Stimulated activated CD4-positive, alpha-beta T cell treated with anti-CD3 and anti-CD28 coated beads, TNF-alpha, amount 100 ng/mL, for 24 hours (primary cell): Measurements from ENCODE around the gene SCN2A.
A peak's percentile ranks its signal among the peaks of the same experiment; 100 is the strongest.
"Not testable (repeated sequence)": the region's sequence is repeated elsewhere in the genome, so short reads cannot be mapped to it uniquely, and the experiment has no call there.

Source experiments
- DNase-seq, 3 experiments: peaks; one replicate each; pipeline ENCODE4 v3.0.0-alpha.2; 2020; ENCODE audit warnings: low read depth in 3 of 3

SCN2A gene

DNA sequence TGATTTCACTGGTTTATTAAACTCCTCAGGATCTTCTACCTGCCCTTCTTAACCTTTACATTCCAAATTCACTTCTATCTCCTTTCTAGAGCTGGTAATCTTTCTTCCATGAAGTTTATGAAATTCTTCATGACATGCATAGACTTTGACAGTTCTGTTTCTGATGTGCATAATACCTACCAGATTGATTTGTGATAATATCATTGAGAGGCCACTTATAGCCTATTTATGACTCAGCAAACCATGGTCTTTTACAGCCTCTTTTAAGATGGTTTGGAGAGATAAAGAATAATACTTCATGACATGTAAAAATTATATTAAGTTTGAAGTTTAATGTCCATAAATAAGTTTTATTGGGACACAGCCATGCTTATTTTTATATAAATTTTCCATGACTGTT, 14.0 kb downstream of the SCN2A start:
- DNase-seq: no peak

DNA sequence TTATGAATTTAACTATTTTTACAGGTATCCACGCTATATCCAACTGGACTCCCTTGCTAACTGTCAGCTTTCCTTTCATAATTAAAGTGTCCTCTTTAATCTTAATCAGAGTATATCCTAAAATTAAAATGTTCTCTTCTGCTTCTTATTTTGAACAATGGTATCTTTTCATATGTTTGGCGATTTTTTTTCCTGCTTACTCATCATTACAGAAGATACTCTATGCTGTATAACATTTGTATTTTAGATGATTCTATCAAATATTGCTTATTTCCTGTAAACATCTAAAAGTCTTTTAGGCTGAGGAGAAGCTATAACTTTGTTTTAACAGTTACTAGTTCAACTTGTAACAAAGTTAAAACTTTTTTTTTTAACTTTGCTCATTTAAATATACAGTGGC, 17.4 kb downstream of the SCN2A start:
- no peak for DNase-seq

DNA sequence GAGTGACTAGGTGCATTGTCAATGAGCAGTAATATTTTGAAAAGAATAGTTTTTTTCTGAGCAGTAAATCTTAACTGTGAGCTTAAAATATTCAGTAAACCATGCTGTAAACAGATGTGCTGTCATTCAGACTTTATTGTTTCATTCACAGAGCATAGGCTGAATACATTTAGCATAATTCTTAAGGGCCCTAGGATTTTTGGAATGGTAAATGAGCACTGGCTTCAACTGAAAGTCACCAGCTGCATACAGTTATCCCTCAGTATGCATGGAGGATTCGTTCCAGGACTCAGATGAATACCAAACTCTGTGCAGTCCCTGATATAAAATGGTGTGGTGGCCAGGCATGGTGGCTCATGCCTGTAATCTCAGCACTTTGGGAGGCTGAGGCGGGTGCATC, 21.1 kb downstream of the SCN2A start:
- DNase-seq: not testable (repeated sequence)

DNA sequence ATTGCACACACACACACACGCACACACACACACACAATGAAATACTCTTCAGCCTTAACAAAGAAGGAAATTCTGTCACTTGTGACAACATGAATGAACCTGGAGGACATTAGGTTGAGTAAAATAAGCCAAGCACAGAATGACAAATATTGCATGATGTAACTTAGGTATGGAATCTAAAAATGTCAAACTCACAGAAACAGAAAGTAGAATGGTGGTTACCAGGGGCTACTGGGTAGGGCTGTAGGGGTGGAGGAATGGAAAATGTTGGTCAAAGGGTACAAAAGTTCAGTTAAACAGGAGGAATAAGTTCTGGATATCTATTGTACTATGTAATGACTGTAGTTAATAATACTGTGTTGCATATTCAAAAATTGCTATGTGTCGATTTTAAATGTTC, 29.5 kb downstream of the SCN2A start:
- DNase-seq: peak in 1 of 3 experiments; percentile 7

DNA sequence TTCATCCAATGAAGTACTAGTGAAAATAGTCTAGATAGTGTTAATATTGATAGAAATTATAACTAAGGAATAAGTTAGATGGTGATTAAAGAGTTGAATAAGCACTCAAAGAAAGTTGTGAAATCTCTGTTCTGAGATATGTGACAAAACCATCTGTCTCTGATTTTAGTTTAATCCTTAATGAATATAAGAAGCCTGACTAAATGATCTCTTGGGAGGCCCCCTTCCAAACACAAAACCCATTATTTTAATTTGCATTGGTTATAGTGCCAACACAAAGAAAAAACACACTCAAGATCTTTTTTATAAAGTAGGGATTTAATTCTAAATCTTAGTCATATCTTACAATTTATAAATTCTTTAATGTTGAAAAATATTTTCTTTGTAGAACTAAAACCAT, 34.0 kb downstream of the SCN2A start:
- DNase-seq: no peak

DNA sequence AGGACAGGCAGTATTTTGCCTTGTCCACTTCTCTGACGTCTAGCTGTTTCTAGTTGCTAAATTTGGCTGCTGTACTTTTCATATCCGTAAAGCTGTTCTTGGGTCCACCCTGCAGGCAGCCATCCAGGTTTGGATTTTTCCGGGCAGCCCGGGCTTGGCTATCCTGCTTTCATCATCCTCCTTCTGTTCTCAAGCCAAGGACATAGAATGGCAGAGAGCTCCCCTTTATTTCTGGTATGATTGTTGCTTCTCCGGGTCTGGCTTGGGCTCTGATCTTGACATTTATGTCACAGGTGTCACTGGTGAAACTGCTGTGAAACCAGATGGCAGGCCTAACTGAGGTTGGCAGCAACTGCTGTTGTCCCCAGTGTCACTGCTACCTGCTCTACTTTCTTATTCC, 35.5 kb downstream of the SCN2A start:
- no peak for DNase-seq

DNA sequence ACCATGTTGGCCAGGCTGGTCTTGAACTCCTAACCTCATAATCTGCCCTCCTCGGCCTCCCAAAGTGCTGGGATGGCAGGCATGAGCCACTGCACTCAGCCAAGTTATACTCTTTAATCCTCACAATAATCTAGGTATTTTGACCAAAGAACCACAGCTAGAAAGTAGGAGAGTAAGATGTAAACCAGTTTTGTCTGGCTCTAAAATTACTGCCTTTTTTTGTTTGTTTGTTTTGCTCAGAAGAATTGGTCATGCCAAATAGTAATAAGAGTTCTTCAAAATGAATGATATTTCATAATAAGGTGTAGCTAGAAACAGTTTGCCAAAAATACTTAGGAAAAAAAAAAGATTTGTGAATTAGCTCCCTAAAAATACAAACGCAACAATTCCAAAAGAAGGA, 36.7 kb downstream of the SCN2A start:
- DNase-seq: no peak

DNA sequence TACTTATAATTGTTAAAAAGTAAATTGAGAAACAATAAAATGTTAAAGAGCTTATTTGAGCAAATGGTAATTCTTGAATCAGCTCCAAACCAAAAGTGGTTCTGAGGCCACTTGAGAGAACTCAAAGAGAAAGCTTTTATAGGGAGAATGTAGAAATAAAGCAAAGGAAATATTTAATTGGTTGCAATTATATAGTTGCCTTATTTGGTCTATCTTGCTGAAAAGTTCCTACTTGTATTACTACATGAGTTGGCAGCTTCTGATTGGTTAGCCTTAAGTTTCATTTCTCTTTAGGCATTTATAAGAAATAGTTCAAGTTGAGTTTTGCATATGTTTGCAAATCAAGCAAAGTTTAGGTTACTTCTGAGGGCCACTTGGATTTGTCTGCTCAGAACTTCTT, 38.1 kb downstream of the SCN2A start:
- no peak for DNase-seq

DNA sequence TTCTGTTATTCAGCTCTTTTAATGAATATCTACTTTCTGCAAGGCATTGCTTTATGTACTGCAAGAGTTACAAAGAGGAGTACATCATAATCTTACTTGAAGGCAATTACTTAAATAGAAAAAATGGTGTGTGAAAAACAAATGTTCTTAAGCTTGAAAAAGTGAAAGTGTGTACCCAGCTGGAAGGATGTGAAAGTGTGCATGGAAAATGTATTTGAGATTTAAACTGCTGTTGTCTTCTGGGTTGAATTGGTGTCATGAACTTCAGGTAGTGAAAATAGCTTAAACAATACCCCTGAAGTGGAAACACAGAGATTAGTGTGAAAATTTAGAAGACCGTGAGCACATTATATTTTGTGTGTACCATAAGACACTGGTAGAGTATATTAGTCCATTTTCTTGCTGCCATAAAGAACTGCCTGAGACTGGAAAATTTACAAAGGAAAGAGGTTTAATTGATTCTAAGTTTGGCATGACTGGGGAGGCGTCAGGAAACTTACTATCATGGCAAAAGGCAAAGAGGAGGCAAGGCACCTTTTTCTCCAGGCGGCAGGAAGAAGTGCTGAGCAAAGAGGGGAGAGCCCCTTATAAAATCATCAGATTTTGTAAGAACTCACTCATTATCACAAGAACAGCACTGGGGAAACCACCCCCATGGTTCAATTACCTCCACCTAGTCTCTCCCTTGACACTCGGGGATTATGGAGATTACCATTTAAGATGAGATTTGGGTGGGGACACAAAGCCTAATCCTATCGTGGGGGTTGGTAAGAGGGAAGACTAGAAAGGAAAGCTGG, 38.8 kb downstream of the SCN2A start:
- no peak for DNase-seq

DNA sequence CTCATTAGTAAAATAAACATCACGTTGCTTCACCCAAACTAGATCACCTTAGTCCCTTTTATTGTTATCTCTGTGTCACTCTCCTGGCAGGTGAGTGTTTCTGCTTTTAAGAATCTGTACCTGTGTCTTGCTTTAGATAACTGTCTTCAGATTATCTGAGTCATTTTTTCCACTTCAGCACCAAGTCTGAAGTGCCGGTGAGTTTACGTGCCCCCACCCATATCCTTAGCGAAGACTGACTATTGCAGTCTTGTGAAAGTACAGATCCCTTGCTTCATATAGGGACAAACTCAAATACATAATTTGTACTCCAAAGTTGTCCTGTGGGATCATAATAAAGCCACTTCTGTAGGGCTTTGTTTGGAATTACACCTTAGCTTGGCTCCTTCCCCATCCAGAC, 41.1 kb downstream of the SCN2A start:
- DNase-seq: no peak

DNA sequence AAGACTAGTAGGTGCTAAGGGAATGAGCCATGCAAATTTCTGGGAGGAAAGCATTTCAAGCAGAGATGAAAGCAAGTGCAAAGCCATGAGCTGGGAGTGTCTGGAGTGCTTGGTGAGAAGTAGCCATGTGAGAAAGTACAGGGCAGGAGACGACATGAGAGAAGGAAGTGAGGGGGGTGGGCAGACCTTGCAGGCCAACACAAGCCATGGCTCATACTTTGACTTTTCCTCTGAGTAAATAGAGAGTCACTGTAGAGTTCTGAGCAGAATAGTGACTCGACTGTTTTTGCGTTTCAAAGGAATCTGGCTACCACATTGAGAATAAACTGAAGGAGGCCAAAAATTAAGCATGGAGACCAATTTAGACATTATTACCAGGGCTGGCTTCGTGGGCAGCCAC, 42.2 kb downstream of the SCN2A start:
- DNase-seq: no peak

DNA sequence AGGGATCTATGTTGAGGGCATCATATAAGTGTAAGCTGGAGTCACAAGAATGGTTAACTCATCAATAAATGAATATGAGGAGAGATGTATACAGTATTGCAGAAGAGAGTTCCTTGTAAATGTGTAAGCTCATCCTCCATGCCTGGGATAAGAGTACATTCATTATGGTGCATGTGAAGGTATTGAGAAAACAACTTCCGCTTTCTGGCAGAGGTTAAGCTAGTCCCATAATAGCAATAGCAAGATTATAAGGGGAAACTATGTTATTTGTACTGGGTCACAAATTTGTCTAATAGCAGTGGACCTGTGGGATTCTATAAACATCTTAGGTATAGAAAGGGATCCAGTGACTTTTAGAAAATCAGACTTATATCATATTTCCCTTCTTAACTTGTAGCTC, 44.1 kb downstream of the SCN2A start:
- DNase-seq: no peak

DNA sequence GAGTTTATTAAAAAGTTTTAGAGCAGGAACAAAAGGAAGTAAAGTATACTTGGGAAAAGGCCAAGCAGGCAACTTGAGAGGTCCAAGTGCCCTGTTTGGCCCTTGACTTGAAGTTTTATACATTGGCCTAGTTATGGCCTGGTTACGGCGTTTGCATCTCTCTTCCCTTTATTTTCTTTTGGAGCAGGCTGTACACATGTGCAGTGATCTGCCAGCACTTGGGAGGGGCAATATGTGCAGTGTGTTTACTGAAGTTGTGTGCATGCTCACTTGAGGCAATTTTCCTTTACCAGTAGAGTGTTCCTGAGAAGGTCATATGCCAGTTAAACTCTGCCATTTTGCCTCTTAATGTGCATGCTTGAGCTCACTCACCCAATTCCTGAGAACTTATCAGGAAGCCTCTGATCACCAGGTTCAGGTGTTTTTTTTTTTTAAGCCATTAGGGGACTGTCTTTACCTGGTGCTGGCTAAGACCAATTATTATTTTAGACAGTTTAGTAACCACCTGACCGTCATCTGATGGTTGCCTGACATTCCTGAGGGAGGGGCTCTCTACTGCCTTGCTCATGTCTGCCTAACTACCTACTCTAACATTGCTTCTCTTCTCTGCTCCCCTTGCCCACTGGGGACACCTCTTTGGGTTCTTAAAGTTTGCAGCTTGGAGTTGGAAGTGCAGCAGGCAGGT, 48.0 kb downstream of the SCN2A start:
- DNase-seq: no peak

DNA sequence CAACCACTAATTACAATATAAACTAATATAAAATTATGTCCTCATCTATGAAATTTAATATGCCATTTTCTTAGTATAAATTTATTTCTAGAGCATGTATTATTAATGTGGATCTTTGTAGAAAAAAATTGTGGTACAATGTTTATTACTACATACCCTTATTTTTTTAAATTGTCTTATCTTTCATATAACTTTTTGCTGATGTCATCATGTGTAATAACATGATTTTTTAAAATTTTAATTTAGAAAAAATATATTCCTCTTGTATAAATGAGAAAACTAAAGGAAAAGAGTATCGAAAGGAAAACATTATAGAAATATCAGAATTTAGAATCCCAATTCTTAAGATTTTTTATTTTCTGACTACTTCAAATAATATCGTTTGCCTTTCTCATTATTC, 49.9 kb downstream of the SCN2A start:
- no peak for DNase-seq

DNA sequence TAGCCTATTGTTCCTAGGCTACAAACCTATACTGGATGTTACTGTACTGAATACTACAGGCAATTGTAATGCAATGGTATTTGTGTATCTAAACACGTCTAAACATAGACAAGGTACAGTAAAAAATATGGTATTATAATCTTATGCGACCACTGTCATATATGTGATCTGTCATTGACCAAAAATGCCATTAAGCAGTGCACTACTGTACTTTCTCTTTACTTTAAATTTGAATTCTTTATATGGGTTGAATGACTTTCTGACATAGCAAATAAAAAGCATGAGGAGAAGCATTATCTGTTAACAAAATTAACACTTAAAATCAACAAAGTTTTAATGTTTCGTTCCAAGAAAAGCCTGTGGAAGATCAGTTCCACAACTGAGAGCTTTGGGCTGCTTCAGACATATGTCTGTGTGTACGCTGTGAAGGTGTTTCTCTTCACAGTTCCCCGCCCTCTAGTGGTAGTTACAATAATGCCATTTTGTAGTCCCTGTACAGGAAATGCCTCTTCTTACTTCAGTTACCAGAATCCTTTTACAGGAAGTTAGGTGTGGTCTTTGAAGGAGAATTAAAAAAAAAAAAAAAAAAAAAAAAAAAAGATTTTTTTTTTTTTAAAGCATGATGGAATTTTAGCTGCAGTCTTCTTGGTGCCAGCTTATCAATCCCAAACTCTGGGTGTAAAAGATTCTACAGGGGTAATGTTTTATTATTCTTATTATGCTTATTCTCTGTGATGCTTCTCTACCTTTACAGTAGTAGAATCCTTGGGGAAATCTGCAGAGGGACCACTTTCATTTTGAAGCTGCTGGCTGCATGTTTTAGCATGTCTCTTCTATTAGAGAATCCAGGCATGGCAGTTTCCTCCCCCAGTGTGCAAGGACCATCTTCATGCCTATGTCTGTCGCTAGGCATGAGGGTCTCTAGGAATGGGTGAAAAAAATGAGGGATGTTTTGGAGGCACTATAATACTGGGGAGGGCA, 54.5 kb downstream of the SCN2A start:
- peak in 2 of 3 experiments; percentile 3 to 26 for DNase-seq

DNA sequence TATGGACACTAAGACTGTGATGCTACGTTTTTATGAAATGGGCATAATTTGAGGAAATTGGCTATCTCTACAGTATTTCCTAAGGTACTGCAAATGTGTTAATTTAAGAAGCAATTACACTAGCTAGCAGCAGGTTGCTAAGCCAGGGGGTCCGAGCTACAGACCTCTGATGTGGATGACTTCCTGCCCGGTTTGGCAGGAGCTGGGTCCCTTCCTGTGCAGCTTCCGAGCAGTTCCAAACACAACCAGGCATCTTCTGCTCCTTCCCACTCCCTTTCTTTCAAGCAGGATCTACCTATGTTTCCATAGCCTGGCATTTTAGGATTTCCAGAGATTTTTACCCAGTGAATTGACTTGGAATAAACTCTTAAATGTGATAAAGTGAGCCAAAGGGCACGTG, 55.7 kb downstream of the SCN2A start:
- DNase-seq: no peak

DNA sequence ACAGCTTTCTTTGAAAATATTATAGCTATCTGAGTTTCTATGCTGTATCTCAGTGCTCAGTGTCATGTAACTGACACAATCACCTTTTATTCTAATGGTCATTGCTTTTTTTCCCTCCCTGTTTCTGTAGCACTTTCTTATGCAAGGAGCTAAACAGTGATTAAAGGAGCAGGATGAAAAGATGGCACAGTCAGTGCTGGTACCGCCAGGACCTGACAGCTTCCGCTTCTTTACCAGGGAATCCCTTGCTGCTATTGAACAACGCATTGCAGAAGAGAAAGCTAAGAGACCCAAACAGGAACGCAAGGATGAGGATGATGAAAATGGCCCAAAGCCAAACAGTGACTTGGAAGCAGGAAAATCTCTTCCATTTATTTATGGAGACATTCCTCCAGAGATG, 56.4 kb downstream of the SCN2A start:
- no peak for DNase-seq

DNA sequence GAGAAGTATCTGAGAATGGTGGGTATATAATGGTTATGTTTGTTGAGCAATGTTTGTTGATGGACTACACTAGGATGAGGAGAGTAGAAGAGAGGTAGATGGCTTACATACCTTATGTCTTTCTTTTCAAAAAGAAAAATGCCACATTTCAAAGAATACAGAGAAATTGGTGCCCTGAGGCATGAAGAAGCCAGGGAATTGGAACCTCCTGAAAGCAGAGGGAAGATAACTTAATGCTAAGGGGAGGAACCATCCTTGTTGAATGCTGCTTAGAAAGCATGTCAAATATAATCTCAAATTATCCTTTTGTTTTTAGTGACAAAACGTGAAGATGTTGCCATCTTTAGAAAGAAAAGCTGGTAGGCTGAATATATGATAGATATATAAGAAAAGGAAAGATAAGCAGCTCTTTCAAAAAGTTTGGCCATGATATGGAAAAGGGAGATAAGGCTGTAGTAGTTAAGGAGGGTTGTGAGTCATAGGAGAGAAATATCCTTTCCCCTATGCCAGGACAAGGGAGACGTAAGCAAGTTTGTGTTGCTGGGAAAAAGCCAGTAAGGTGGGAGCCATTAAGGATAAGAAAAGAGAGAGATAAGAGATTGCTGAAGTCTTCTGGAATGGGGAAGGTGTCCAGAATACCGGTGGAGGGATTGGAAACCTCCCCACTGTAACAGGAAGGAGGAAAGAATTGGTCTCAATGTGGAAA, 66.3 kb downstream of the SCN2A start:
- DNase-seq: no peak

DNA sequence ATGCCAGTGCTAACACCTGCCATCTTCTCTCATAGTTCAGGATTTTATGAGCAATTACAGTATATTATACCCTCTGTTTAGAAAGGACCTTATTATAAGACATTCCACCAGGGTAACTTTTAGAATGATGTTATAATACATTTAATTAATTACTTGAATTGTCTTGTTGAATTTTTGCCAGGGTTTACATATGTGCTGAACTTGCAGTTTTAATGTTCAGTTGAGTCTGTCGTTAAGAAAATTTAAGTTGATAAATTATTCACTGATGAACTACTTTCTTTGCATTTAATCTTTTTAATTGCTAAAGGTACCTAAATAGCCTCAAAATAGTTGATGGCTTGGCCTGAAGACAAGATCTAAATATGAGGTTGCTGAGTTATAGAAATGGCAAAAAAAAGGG, 68.1 kb downstream of the SCN2A start:
- no peak for DNase-seq

DNA sequence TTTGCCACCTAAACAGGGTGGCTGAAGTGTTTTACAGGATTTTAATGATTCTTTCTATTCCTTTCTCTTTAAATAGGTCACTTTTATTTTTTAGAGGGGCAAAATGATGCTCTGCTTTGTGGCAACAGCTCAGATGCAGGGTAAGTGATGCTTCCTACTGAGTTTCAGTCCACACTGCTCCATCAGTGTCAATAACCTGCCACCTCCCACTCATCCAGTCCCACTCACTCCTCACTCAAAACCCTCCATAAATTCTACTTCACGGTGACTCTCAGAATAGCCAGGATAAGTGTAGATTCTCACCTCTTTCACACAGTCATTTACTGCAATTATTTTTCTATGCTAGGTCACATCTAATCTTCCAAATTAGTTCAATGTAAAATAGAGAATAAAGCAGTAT, 72.7 kb downstream of the SCN2A start:
- no peak for DNase-seq

DNA sequence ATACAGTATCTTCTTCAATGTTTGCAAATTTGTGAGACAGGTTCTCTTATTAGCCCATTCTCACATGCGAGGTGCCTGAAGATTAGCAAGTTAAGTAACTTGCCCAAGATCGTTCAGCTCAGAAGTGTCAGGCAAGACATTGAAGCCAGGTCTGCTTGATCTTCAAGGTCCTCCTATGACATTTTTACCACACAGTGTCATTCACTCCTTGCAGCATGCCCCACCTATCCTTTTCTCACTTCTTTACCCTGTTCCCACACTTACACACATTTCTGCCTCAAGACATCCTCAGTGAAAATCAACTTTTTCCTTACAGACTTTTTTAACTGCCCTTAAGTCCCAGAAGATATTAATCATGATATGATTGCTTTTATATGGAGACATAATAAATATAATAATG, 73.8 kb downstream of the SCN2A start:
- DNase-seq: no peak

DNA sequence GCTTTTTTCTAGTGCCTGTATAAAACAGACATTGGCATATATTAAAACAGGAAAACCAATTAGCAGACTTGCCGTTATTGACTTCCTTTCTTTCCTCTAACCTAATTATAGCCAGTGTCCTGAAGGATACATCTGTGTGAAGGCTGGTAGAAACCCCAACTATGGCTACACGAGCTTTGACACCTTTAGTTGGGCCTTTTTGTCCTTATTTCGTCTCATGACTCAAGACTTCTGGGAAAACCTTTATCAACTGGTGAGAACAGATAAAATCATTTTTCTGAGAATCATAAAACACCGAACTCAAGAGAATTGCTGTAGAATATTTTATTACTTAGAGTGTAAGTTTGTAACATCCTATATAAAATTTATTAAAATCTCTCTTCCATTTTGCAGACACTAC, 74.3 kb downstream of the SCN2A start:
- DNase-seq: no peak
